Measurements from ENCODE around the gene ADCY6.

- TF ChIP-seq CTCF (optimal IDR thresholded peaks at IDR 0.05 in 1 of 3, IDR thresholded peaks at IDR 0.05 in 1 of 3, conservative IDR thresholded peaks at IDR 0.05 in 1 of 3; ENCODE audit: extremely low read depth in 1 of 3, insufficient read depth in 2 of 3, low read length in 3 of 3) (no peak), EZH2 (IDR thresholded peaks at IDR 0.05; ENCODE audit: low read length) (no peak)
These were observed 22.1 kb upstream of the ADCY6 start for GRCh38 chr12:48810903-48811431.

Data from keratinocyte (primary cell).